OCI-LY1 (cell line): ENCODE data around the gene CYFIP1.

Experiments
- H2AFZ ChIP-seq: fragments of 200-600 bp; sonication (generic), shearing (Covaris generic); 2 replicates; pipeline ENCODE4 v1.6.0; 2014; ENCODE audit warnings: antibody characterized with exemption, mild to moderate bottlenecking, low read length
- H3F3A ChIP-seq: fragments of 200-600 bp; sonication (generic), shearing (Covaris generic); 2 replicates; pipeline ENCODE4 v1.6.0; 2014; ENCODE audit warnings: mild to moderate bottlenecking, antibody characterized with exemption, low read length, moderate library complexity; ENCODE audit not compliant: insufficient read depth
- H3K27ac ChIP-seq: fragments of 200-600 bp; sonication (generic); 2 replicates; pipeline ENCODE4 v1.5.1; 2014; ENCODE audit warnings: low read length, mixed run types, mild to moderate bottlenecking, low read depth; ENCODE audit not compliant: poor library complexity, severe bottlenecking
- H3K27me3 ChIP-seq: fragments of 200-600 bp; sonication (generic); 2 replicates; pipeline ENCODE4 v1.6.0; 2014; ENCODE audit warnings: antibody characterized with exemption, mild to moderate bottlenecking, low read length, moderate library complexity; ENCODE audit not compliant: insufficient read depth
- H3K36me3 ChIP-seq: fragments of 200-600 bp; sonication (generic); 2 replicates; pipeline ENCODE4 v1.6.1; 2014; ENCODE audit warnings: mild to moderate bottlenecking, antibody characterized with exemption, low read length, moderate library complexity, mixed read lengths; ENCODE audit not compliant: insufficient read depth
- H3K4me1 ChIP-seq: fragments of 200-600 bp; sonication (generic); 2 replicates; pipeline ENCODE4 v1.5.1; 2014; ENCODE audit warnings: mild to moderate bottlenecking, low read length, moderate library complexity; ENCODE audit not compliant: insufficient read depth, severe bottlenecking
- H3K4me2 ChIP-seq: fragments of 200-600 bp; sonication (generic), shearing (Covaris generic); 2 replicates; pipeline ENCODE4 v1.6.1; 2014; ENCODE audit warnings: low read length
- H3K4me3 ChIP-seq: fragments of 200-600 bp; sonication (generic); 2 replicates; pipeline ENCODE4 v1.5.1; 2014; ENCODE audit warnings: low read length, low read depth, mild to moderate bottlenecking, mixed read lengths; ENCODE audit not compliant: poor library complexity, severe bottlenecking
- H3K79me2 ChIP-seq: fragments of 200-600 bp; shearing (Covaris generic); 2 replicates; pipeline ENCODE4 v1.6.1; 2016; ENCODE audit warnings: mixed run types, low read length, mixed read lengths; ENCODE audit not compliant: insufficient read depth
- H3K9ac ChIP-seq: fragments of 200-600 bp; sonication (generic), shearing (Covaris generic); 2 replicates; pipeline ENCODE4 v1.6.1; 2014; ENCODE audit warnings: mild to moderate bottlenecking, low read length, mixed read lengths
- H3K9me2 ChIP-seq: fragments of 200-600 bp; sonication (generic), shearing (Covaris generic); 2 replicates; pipeline ENCODE4 v1.6.1; 2014; ENCODE audit warnings: low read depth, mild to moderate bottlenecking, low read length, mixed read lengths
- H3K9me3 ChIP-seq: fragments of 200-600 bp; shearing (Covaris generic); 2 replicates; pipeline ENCODE4 v1.6.1; 2014; ENCODE audit warnings: low read length, mixed read lengths
- H4K20me1 ChIP-seq: fragments of 200-600 bp; sonication (generic), shearing (Covaris generic); 2 replicates; pipeline ENCODE4 v1.6.0; 2016; ENCODE audit warnings: mild to moderate bottlenecking, low read length; ENCODE audit not compliant: insufficient read depth
- CTCF ChIP-seq: fragments of 200-600 bp; sonication (generic), shearing (Covaris generic); IDR thresholded peaks from 2 replicates; pipeline ENCODE4 v1.5.1; 2017; ENCODE audit warnings: mild to moderate bottlenecking, antibody characterized with exemption, low read length, moderate library complexity, mixed read lengths
- EZH2 ChIP-seq: fragments of 200-600 bp; sonication (generic), shearing (Covaris generic); IDR thresholded peaks from 2 replicates; pipeline ENCODE4 v1.8.0; 2017; ENCODE audit warnings: borderline replicate concordance, mixed run types, mild to moderate bottlenecking, antibody characterized with exemption, low read length, moderate library complexity, mixed read lengths

The CYFIP1 gene

GRCh38 chr15:22948056-22948455 lies 32.1 kb downstream of the CYFIP1 start:
- no peak overlapping the region for H3K27ac ChIP-seq

GRCh38 chr15:22947101-22948000 lies 32.8 kb downstream of the CYFIP1 start:
- H3K27me3 ChIP-seq = peaks cover 3% of the 10 kb centered on the region; the same call in 1 of the 2 replicates
- no peak overlapping the region for H3K4me3 ChIP-seq
- no peak for TF ChIP-seq EZH2
- no peak for TF ChIP-seq CTCF
- no peak overlapping the region for H3K27ac ChIP-seq
- no peak overlapping the region for H3K4me2 ChIP-seq
- H3K9me3 ChIP-seq = no peaks in the 10 kb centered on the region
- no peaks in the 10 kb centered on the region for H3K36me3 ChIP-seq
- H2AFZ ChIP-seq = no peak overlapping the region
- no peaks in the 10 kb centered on the region for H4K20me1 ChIP-seq
- H3K4me1 ChIP-seq = peaks cover 4% of the 10 kb centered on the region
- no peaks in the 10 kb centered on the region for H3F3A ChIP-seq
- H3K9ac ChIP-seq = no peak overlapping the region
- H3K79me2 ChIP-seq = no peaks in the 10 kb centered on the region
- H3K9me2 ChIP-seq = no peaks in the 10 kb centered on the region

More at GRCh38 chr15:22948056-22948455, 32.1 kb downstream of the CYFIP1 start:
- H3K4me1 ChIP-seq = peaks cover 4% of the 10 kb centered on the region
- no peaks in the 10 kb centered on the region for H4K20me1 ChIP-seq
- H3K27me3 ChIP-seq = peaks cover 3% of the 10 kb centered on the region; the same call in 1 of the 2 replicates
- H3F3A ChIP-seq = no peaks in the 10 kb centered on the region
- no peak for TF ChIP-seq EZH2
- TF ChIP-seq CTCF = no peak
- H3K9ac ChIP-seq = no peak overlapping the region
- no peaks in the 10 kb centered on the region for H3K36me3 ChIP-seq
- no peak overlapping the region for H3K4me3 ChIP-seq
- no peaks in the 10 kb centered on the region for H3K79me2 ChIP-seq
- no peak overlapping the region for H2AFZ ChIP-seq
- no peaks in the 10 kb centered on the region for H3K9me3 ChIP-seq
- no peaks in the 10 kb centered on the region for H3K9me2 ChIP-seq
- H3K4me2 ChIP-seq = no peak overlapping the region

GRCh38 chr15:22945071-22945470 lies 35.1 kb downstream of the CYFIP1 start:
- no peaks in the 10 kb centered on the region for H3K79me2 ChIP-seq
- no peak overlapping the region for H3K27ac ChIP-seq
- no peaks in the 10 kb centered on the region for H3K36me3 ChIP-seq
- no peaks in the 10 kb centered on the region for H3K9me3 ChIP-seq
- no peak for TF ChIP-seq EZH2
- TF ChIP-seq CTCF = no peak
- no peak overlapping the region for H3K4me2 ChIP-seq
- H3K27me3 ChIP-seq = peaks cover 3% of the 10 kb centered on the region; the same call in 1 of the 2 replicates
- no peak overlapping the region for H3K4me3 ChIP-seq
- no peaks in the 10 kb centered on the region for H3K9me2 ChIP-seq
- no peak overlapping the region for H3K9ac ChIP-seq
- peaks cover 4% of the 10 kb centered on the region for H3K4me1 ChIP-seq
- H2AFZ ChIP-seq = no peak overlapping the region
- H3F3A ChIP-seq = no peaks in the 10 kb centered on the region
- H4K20me1 ChIP-seq = no peaks in the 10 kb centered on the region
